ENCODE measurements around the gene TTC16.

TTC16 gene

DNA sequence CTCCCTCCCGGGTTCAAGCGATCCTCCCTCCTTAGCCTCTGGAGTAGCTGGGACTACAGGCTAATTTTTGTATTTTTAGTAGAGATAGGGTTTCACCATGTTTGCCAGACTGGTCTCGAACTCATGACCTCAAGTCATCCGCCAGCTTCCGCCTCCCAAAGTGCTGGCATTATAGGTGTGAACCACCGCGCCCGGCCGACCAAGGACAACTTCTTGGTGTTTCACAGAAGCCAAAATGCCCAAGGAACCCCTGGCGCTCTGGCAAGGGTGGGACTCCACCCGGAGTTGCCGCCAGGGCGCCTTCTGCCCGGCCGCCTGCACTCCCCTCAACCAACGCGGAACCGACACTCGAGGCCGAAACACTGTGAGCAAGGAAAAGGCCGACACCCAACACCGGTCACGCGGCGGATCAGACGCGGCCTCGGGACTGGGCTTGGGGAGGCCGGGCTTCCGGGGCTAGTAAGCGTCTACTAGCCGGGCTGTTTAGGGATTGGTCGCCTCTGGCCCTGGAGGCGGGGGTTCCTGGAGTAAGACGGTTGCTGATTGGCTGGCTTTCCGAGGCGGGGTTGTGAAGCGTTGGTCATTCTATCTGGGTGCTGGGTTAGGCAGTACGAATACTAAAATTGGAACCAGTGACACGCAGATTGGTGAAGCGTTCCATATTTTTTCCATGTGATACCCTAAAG lies 16.8 kb upstream of the TTC16 start:
- peak; percentile 72 for DNase-seq (ENCODE audit: low read depth)

DNA sequence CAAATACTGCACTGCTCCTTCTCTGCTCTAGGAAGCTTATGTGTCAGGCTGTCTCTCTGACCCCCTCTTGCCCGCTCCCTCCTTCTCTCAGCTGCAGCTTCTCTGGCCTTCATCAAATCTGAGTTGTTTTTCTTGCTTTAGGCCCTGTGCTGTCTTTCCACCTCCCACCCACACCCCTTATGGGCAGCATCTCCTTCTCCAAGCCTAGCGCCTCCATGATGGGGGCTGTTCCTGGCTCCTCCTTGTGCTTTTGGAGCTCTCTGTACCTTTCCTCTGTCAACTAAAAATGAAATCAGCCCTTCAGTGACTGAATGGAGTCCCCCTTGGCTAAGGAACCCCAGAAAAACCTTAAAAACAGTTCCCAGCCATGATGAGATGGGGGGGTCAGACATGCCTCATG lies 15.7 kb upstream of the TTC16 start:
- DNase-seq (ENCODE audit: low read depth) = no peak

DNA sequence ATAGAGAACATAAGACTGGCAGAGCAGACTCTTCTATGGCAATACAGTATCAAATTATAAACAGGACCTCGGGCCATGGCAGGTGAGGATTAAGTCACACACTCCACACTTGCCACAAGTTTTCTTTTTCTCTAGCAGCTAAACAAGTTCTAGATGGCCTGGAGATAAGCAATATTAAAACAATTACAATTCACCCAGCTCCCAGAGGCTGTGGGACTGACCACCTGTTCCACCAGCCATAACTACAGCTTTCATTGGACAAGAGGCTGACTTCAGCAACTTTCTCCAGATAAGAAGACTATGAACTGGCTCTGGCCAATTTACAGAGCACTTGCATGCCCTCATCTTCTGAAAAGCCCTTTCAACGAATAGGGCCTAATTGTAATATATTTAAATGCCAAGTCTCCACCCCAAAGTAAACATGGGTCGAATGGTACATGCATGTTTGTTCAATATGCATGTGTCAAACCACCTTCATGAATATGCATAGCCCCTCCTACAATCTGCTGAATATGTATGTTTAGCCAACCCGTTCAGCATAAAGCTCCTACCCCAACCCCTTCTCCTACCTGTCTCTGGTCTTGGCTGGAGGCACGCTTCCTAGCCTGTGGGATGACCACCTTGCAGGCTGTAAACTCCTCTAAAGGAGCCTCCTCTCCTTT lies 15.2 kb upstream of the TTC16 start:
- DNase-seq (ENCODE audit: low read depth) = no peak

DNA sequence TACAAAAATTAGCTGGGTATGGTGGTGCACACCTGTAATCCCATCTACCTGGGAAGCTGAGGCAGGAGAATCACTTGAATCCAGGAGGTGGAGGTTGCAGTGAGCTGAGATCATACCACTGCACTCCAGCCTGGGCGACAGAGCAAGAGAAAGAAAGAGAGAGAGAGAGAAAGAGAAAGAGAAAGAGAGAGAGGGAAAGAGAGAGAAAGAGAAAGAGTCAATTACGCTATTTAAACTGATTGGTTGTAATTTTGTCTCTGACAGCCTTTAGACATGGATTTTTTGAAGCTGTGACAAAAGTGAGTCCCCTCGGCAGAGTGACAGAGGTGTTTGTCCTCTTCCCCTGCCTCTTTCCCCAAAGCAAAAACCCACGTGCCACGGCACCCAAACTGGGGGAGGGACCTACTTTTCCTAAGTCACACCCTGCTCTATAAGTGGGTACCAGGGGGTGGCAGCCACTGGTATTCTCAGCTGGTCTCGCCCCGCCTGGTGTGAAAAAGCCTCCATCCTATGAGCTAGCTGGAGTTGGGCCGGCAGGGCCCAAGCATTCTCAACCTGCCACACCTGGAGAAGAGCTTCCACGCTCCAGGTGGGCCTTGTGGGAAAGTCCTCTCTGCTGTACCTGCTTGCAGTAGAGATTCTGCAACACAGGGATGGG lies 12.5 kb upstream of the TTC16 start:
- DNase-seq (ENCODE audit: low read depth) = no peak

DNA sequence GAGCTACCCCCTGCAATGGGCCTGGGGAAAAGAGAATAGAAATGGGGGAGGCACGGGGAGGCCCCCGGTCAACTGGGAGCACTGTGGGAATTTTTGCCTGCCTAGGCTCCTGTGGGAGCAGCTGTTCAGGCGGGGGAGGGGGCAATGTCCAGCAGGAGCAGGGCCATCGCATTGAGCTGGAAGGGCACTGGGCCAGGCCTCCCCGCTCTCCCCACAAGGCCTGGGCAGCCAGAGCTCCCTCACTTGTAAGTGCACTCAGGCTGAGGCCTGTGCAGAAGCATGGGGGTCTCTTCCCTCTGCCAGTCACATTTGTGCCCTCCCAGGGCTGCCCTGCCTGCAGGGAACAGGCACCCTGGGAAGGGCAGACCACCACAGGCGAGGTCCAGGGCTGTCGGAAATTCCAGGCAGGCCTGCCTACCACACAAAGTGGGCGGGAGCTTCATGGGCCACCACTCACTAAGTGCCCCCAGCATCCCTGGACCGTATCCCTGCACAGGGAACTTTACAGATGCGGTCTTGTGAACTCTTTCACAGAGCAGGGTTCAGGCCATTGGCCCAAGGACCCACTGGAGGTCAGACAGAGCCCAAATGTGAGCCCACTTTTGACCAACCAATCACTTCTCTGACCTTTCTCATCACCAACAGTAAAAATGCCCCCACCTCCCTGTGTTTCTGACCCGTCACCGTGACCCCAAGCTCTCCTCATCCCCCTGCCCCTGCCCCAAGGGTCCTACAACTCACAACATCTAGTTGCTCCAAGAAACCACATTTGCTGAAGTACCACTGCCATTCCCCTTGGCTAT lies 10.1 kb upstream of the TTC16 start:
- no peak for DNase-seq (ENCODE audit: low read depth)

DNA sequence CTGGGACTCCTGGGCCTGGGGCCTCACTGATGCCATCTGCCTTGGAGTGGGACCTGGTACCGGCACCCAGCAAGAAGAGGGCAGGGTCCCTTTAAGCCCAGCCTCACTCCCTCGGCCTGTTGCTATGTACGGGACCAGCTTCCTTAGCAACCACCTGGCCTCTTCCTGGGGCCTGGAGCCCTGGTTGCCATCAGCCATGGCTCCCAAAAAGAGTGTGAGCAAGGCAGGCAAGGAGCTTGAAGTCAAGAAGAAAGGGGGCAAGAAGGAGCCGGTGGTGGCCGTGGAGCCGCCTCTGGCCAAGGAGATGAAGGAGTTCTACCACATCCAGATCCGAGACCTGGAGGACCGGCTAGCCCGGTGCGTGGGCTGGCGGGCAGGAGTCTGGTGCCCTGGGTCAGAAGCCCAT lies 9.0 kb upstream of the TTC16 start, which contains the start of gene CFAP157:
Gene CFAP157, plus strand, starts transcription at position 153 of the 406 bp plus-strand sequence. Its CDS starts 44 bp downstream, at position 197.
- no peak for DNase-seq (ENCODE audit: low read depth)

DNA sequence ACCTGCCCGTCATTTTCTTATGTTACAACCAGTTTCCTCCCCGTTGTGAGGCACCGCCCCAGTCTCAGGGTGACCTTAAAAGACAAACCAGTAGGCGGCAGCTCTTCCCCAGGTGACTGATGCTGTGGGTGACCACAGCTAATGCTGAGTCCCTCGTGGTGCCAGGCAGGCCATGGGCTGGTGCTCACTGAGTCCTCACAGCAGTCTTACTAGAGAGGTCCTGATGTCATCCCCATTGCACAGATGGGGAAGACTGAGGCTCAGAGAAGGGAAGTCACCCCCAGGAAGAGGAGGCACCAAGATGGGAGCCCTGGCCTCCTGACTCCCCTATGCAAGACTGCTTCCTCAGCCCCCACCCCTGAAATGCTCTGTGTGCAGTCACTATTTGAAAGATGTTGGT lies 8.1 kb upstream of the TTC16 start:
- DNase-seq (ENCODE audit: low read depth) = no peak

DNA sequence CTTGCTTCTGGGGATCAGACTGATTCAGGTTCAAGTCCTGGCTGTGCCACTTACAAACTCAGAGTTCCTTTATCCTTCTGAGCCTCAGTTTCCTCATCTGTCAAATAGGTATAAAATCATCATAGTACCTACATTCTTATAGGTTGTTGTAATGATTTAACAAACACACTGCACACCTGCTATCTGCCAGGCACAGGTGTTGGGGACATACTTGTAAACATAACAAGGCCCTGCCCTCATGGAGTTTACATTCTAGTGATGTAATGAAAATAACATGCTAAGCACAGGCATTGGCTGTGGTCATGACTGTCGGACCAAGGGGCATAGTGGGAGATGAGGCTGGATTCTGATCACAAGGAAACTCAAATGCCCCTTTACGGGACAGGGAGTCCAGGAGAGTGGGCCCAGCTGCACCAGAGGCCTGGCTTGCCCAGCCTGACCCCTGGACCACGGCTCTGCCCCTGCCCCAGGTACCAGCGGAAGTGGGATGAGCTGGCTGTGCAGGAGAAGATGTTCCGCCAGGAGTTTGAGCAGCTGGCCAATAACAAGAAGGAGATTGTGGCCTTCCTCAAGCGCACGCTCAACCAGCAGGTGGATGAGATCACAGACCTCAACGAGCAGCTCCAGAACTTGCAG lies 6.8 kb upstream of the TTC16 start:
- no peak for DNase-seq (ENCODE audit: low read depth)

DNA sequence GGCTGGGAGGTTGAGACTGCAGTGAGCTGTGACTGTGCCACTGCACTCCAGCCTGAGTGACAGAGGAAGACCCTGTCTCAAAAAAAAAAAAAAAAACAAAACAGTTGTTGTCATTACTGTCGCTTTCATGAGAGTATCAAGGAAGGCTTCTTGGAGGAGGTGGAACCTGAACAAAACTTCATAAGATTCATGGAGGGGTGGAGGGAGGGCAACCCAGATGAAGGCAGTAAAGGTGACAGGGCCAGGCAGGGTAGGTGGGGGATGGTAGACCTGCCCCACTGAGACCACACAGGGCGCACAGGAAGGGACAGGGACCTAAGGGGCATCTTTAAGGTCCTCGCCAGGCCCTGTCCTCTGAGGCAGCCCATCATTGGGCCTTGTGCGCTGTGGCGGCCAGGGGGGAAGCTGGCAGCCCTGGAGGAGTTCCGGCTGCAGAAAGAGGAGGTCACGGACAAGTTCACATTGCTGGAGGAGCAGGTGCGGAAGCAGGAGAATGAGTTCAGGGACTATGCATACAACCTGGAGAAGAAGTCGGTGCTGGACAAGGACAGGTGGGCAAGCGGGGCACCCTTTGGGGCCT lies 5.6 kb upstream of the TTC16 start:
- no peak for DNase-seq (ENCODE audit: low read depth)

DNA sequence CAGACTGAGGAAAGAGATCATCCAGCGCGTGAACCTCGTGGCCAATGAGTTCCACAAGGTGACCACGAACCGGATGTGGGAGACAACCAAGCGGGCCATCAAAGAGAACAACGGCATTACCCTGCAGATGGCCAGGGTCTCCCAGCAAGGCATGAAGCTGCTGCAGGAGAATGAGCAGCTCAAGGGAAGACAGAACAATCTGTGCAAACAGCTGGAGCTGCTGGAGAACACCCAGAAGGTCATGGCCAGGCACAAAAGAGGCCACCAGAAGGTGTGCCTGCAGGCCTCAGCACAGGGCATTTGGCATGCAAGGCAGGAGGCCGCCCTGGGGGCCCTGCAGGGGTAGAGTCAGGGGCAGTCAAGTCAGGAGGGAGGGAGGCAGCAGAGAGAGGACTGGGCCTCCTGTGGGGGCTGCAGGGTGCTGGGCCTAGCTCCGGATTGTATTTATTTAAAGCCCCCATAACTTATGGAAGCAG lies 4.6 kb upstream of the TTC16 start:
- DNase-seq (ENCODE audit: low read depth) = no peak

DNA sequence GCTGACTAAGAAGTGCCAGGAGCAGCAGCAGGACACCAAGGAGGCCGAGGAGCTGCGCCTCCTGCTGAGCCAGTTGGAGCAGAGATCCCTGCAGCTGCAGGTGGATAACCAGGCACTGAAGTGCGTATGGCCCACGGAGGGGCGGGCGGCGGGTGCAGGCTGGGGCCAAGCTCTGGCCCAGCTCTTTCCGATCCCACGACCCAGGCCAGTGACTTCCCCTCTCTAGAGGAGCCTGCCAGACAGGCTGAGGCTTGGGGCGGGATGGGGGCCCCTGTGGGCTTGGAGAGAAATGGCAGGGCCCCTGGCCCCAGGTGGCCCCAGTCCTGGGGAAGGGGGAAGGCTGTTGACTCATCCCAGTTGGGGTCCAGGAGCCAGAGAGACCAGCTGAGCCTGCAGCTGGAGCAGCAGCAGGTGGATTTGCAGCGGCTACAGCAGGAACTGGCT lies 4.0 kb upstream of the TTC16 start:
- no peak for DNase-seq (ENCODE audit: low read depth)

DNA sequence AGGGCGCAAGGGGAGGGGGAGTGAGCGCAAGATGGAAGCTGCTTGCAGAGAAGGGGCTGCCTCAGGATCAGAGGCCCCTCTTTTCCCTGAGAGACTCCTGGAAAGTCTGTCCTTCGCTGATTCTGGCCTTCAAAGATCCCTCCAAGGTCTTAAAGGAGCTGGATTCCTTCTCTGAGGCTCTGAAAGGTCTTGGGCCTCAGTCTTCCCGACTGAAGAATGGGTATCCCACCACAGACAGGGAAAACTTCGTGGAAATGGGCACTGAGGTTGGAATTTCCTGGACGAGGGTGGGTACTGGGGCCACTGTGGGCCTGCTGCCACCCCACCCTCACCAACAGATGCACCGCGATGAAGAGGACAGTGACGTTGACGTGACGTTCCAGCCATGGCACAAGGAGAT lies 3.5 kb upstream of the TTC16 start:
- DNase-seq (ENCODE audit: low read depth) = no peak

DNA sequence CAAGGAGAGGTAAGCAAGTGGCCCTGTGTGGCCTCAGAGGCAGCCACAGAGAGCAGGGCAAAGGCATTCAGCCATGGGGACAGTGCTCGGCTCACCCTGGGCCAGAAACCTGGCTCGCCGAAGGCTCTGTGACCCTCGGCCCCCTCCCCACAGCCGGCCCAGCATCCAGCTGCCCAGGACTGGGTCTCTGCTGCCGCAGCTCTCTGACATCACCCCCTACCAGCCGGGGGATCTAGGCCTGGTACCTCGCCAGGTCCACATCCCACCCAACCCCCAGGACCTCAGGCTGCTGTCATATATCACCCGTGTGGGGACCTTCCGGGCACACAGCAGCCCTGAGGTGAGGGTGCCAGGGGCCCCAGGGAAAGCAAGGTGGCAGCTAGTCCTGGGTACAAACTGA lies 3.0 kb upstream of the TTC16 start:
- no peak for DNase-seq (ENCODE audit: low read depth)

DNA sequence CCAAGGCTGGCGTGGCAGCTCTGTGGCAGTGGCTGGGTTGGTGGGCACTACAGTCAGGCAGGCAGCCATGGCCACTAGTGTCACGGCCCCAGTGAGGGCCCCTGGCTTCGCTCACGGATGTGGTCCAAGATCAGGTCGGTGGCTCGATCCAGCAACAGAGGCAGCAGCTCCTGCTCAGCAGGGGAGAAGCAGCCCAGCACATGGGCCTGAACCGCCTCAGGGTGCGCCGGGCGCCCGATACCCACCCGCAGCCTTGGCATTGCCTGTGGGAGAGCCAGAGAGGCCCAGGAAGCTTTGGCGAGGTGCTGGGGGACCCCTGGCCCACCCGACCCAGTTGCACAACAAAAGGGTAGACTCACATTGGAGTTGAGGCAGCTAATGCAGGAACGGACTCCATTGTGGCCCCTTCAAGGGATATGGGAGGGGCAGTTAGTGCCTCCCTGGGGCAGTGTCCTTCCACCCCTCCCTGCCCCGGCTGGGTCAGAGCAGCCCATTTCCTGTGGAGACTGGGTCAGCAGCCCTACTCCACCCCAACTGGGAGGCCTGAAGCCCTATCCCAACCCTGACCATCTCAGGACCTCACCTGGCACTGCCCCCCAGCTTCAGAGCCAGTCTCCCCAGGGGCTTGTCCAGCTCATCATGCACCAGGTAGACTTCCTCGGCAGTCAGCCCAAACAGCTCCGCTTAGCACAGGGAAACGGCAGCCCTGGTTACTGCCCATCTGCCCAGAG lies 1.7 kb upstream of the TTC16 start:
- no peak for DNase-seq (ENCODE audit: low read depth)

DNA sequence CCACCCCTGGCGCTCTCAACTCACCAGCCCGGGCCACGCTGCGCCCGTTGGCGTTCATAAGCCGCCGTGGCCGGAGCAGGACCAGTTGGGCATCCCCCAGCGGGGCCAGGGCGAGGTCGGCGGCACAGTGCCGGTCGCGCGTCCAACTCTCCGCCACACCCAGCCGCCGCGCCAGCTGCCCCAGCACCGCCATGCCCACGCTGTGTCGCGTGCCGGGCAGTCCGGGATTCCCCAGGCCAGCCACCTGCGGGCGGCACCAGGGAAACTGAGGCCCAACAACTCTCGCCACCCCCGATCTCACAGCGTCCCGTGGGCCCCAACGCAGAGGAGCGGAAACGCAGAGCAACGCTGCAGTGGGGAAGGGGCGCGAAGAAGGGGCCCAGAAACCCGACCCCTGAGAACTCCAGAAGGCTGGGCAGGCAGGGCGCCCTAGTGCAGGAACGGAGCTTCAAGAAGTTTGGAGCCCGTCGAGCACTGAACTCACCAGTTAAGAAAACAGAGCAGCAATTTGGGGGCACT lies 869 bp upstream of the TTC16 start:
- DNase-seq (ENCODE audit: low read depth) = no peak

DNA sequence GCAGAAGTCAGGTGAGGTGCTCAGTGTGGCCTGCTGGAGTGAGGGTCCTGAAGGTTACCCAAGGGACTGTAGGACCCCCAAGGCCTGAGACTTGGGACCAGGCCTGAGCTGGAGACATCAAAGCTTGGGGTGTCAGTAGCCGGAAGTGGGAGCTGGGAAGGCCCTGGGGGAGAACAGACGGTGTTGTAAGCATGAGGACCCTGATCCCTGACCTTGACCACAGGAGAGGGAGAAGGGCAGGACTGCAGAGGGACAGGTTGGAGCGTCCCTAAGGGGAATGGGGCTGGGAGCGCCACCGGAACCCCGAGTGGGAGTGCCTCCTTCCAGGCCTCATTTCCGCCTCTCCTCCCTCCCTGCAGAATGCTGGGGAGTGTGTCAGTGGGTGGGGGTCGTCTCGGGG lies 533 bp downstream of the TTC16 start:
- no peak for DNase-seq (ENCODE audit: low read depth)

DNA sequence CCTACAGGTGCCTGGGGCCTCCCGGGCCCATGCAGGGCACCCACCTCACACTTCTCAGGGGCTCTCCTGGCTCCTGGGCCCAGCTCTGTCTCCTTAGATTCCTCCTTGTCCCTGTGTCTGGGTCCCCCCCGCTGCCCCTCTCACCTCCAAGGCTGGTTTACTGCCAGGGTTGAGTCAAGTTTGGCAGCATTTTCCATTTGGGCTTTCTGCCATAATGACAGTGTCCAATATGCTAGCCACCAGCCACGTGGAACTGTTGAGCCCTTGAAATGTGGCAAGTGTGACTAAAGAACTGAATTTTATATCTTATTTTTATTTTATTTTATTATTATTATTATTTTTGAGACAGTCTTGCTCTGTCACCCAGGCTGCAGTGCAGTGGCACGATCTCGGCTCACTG lies 1.9 kb downstream of the TTC16 start:
- no peak for DNase-seq (ENCODE audit: low read depth)

DNA sequence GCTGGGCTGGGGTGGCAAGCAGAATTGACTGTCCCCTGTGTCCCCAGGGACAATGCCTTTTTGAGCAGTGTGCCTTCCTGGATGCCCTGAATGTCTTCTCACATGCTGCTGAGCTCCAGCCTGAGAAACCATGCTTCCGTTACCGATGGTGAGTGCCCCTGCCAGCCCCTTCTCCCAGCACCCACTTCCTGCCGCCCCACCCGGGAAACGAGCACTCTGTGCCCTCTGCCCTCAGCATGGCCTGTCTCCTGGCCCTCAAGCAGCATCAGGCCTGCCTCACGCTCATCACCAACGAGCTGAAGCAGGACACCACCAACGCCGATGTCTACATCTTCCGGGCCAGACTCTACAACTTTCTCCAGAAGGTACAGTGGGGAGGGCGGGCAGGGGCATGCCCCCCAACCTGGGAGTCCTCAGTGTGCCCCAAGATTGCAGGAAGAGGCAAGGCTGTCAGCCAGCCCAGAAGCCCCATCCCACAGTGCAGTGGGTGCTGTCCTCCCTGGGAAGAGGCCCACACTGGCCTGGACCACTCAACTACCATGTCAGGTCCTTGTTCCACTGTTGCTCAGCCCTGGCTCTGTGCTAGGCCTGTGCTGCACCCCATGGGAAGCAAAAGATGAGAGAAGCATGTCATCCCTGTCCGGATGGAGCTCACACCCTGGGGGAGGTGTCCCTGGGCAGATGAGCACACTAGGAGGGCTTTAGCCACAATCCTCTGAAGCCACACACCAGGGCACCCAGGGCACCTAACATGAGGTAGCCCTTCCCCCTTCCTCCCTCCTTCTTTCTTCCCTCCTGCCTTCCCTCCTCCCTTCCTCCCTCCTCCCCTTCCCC lies 4.4 kb downstream of the TTC16 start:
- DNase-seq (ENCODE audit: low read depth) = no peak

DNA sequence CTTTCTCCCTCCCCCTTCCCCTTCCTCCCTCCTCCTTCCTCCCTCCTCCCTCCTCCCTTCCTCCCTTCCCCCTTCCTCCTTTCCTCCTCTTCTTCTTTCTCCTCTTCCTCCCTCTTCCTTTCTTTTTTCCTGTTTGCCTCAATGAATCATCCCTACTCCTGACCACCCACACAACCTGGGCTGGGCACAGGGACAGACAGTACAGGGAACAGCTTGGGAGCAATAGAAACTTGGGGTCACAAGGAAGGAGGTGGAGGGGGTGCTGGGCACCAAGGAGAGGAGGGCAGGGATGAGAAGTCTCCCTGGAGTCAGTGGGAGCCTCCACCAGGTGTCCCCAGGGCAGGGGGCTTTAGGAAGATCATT lies 5.0 kb downstream of the TTC16 start:
- no peak for DNase-seq (ENCODE audit: low read depth)

DNA sequence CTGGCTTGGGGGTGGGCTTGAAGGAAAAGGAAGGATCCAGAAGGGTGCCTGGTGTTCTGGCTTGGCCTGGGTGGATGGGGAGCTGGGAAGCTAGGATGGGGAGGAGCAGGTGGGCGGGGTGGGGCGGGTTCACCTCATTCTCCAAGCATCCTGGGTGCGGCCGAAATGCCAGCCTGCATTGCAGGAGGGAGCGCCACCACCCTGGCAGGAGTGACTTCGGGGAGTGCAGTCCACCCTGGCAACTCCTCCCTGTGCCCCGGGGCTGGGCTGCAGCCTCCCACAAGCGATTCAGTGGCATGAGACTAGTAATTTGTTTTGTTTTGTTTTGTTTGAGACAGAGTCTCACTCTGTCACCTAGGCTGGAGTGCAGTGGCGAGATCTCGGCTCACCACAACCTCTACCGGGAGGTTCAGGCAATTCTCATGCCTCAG lies 5.5 kb downstream of the TTC16 start:
- no peak for DNase-seq (ENCODE audit: low read depth)
